Naive thymus-derived CD4-positive, alpha-beta T cell (primary cell): ENCODE data around the gene RPP30. TPM values are rescaled to one million over a fixed set of nuclear protein-coding genes. Genes with fewer than 3 reads are reported as not detected.

Experiments
- ATAC-seq: fragments of 150-1000 bp; cut with Tn5 transposase; 2 replicates; pipeline ENCODE4 v1.10.0; 2021; ENCODE audit warnings: mild to moderate bottlenecking, moderate library complexity
- CTCF ChIA-PET: fragments of 350-600 bp; sonication (Branson Sonifier 250); formaldehyde crosslinking; loops from one replicate; lab custom pipeline; 2021; ENCODE audit warnings: antibody characterized with exemption; lab: Charles Lee
- POLR2A ChIA-PET: fragments of 350-600 bp; sonication (Branson Sonifier 250); formaldehyde crosslinking; loops from one replicate; lab custom pipeline; 2021; ENCODE audit warnings: antibody characterized with exemption, inconsistent platforms; lab: Charles Lee
- DNase-seq, 9 donors: peaks; one replicate each; pipeline versions ENCODE4 v3.0.0 to v3.0.0-alpha.2; 2020 to 2022; ENCODE audit warnings: mixed read lengths in 1 of 9
- H3K27ac ChIP-seq: one replicate; pipeline ENCODE4 v1.7.0; 2013; ENCODE audit warnings: mild to moderate bottlenecking, low read depth, low read length, moderate library complexity
- H3K27me3 ChIP-seq, 2 donors: one replicate each; pipeline ENCODE4 v1.7.0; 2013; ENCODE audit warnings: low read length in 2 of 2, mild to moderate bottlenecking in 2 of 2, moderate library complexity in 2 of 2; ENCODE audit not compliant: control insufficient read depth in 2 of 2, insufficient read depth in 2 of 2
- H3K36me3 ChIP-seq, 3 experiments: 1 replicate in 2 of 3; 2 replicates in 1 of 3; pipeline ENCODE4 v1.7.0; 2013; ENCODE audit warnings: low read length in 3 of 3, mild to moderate bottlenecking in 3 of 3, moderate library complexity in 1 of 3; ENCODE audit not compliant: insufficient read depth in 3 of 3, control insufficient read depth in 2 of 3
- H3K4me1 ChIP-seq, 2 donors: one replicate each; pipeline ENCODE4 v1.7.0; 2013; ENCODE audit warnings: low read length in 2 of 2, mild to moderate bottlenecking in 2 of 2, moderate library complexity in 1 of 2; ENCODE audit not compliant: control insufficient read depth in 2 of 2, insufficient read depth in 2 of 2
- H3K4me3 ChIP-seq: 2 replicates; pipeline ENCODE4 v1.7.0; 2013; ENCODE audit warnings: mild to moderate bottlenecking, low read length
- H3K9me3 ChIP-seq, 3 experiments: 1 replicate in 2 of 3; 2 replicates in 1 of 3; pipeline ENCODE4 v1.7.0; 2013; ENCODE audit warnings: low read length in 3 of 3; ENCODE audit not compliant: control insufficient read depth in 2 of 3
- H3K27ac Mint-ChIP-seq, 9 donors: one replicate each; pipeline ENCODE4 v1.8.0; 2020 to 2022; ENCODE audit warnings: mixed read lengths in 9 of 9, mild to moderate bottlenecking in 8 of 9, moderate library complexity in 5 of 9, inconsistent platforms in 2 of 9
- H3K27me3 Mint-ChIP-seq, 5 donors: one replicate each; pipeline ENCODE4 v1.8.0; 2021 to 2022; ENCODE audit warnings: mixed read lengths in 5 of 5, mild to moderate bottlenecking in 1 of 5
- H3K36me3 Mint-ChIP-seq, 5 donors: one replicate each; pipeline ENCODE4 v1.8.0; 2020 to 2022; ENCODE audit warnings: mixed read lengths in 5 of 5, mild to moderate bottlenecking in 3 of 5, inconsistent platforms in 1 of 5
- H3K4me1 Mint-ChIP-seq, 7 donors: one replicate each; pipeline ENCODE4 v1.8.0; 2020 to 2022; ENCODE audit warnings: mixed read lengths in 7 of 7, mild to moderate bottlenecking in 3 of 7, inconsistent platforms in 1 of 7
- H3K4me3 Mint-ChIP-seq, 10 donors: one replicate each; pipeline ENCODE4 v1.8.0; 2020 to 2022; ENCODE audit warnings: mild to moderate bottlenecking in 10 of 10, mixed read lengths in 10 of 10, moderate library complexity in 6 of 10, inconsistent platforms in 2 of 10
- H3K9me3 Mint-ChIP-seq, 11 donors: one replicate each; pipeline ENCODE4 v1.8.0; 2020 to 2022; ENCODE audit warnings: mixed read lengths in 11 of 11, mild to moderate bottlenecking in 4 of 11, inconsistent platforms in 1 of 11, moderate library complexity in 1 of 11
- intact Hi-C, 2 donors: fragments of 100-400 bp; cut with micrococcal nuclease; formaldehyde crosslinking; loops; one replicate each; pipeline ENCODE4 v1.15.1; 2023
- polyA plus RNA-seq, 2 donors: library from polyadenylated mRNA; unstranded; fragments of 300-500 nt; fragmentation: Illumina TruSeq; gene quantifications; one replicate each; pipeline ENCODE4 v1.2.3, GENCODE V29; 2021
- total RNA-seq, 6 experiments: library from RNA in 5 of 6; stranded (reverse) in 5 of 6; gene quantifications; 1 replicate in 5 of 6; 2 replicates in 1 of 6; pipeline ENCODE4 v1.2.3 and lab custom pipeline; 2021 to 2026

Gene RPP30
- total and polyA plus RNA-seq, 7 experiments from 2014 or later: 24.1 to 50.0 (median 38.1) TPM

GRCh38 chr10:90929179-90929578 lies 57.4 kb downstream of the RPP30 start:
- CTCF ChIA-PET: no interaction called here
- Histone ChIP-seq H3K36me3 (no peaks in the 10 kb centered on the region), H3K9me3 (no peaks in the 10 kb centered on the region), H3K4me1 (no peaks in the 10 kb centered on the region), H3K4me3 (no peak overlapping the region), H3K27ac (no peak overlapping the region), H3K27me3 (no peaks in the 10 kb centered on the region)
- intact Hi-C loops: no loop called here
- Mint-ChIP-seq H3K36me3 (no peaks in the 10 kb centered on the region), H3K27ac (no peak overlapping the region), H3K9me3 (no peaks in the 10 kb centered on the region), H3K4me3 (no peak overlapping the region), H3K27me3 (peaks cover 0 to 50% (median 24%) of the 10 kb centered on the region in 5 donors), H3K4me1 (peaks cover 0 to 1% (median 0%) of the 10 kb centered on the region in 7 donors)
- POLR2A ChIA-PET: no interaction called here
- no peak for DNase-seq
- ATAC-seq: no peak

DNA sequence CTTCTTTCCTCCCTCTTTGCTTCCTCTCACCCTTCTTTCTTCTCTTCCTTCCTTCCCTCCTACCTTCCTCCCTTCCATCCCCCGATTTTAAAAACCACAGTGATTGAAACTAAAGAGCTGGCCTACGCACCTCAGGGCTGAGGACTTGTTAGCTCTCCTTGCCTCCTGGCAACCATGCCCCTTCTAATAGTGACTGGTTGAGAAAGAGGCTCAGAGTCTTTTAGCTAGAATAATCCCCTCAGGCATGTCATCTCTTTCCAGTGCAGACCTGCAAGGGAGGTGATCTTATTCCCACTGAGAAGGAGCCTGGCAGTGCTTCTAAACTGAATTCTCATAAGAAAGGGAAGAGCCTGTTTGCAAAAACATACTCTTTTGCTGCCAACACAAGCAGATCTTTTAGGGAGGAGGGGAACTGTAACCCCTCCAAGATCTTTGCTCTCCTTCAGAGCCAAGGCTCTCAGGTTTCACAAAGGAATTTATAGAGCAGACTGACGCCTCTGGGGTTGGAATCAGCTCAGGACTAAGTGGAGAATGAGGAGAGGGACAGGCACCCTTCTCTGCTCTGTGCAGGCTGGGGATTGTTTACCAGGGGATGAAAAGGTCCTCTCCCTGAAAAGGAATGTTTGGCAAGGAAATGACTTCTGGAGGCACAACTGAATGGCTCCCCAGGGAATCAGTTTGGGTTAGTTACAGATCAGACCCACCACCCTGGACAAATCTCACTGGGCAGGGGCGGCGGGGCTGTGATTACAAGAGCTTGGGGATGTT lies 58.5 kb downstream of the RPP30 start:
- H3K4me3 ChIP-seq: no peak overlapping the region
- no peaks in the 10 kb centered on the region for H3K27me3 ChIP-seq
- ATAC-seq (no peak), DNase-seq (no peak)
- Mint-ChIP-seq H3K4me1 (peaks cover 0 to 3% (median 0%) of the 10 kb centered on the region in 7 donors), H3K9me3 (no peaks in the 10 kb centered on the region), H3K27ac (no peak overlapping the region), H3K4me3 (no peak overlapping the region), H3K27me3 (peaks cover 0 to 48% (median 24%) of the 10 kb centered on the region in 5 donors), H3K36me3 (no peaks in the 10 kb centered on the region)
- no peaks in the 10 kb centered on the region for H3K4me1 ChIP-seq
- ChIA-PET POLR2A (interaction anchor here (0.5 kb wide), 1 partner anchor 18 kb away, joined by 3 read pairs; no protein-coding TSS in a partner anchor), CTCF (no interaction called here)
- no peak overlapping the region for H3K27ac ChIP-seq
- no peaks in the 10 kb centered on the region for H3K36me3 ChIP-seq
- intact Hi-C loops: no loop called here
- H3K9me3 ChIP-seq: no peaks in the 10 kb centered on the region

DNA sequence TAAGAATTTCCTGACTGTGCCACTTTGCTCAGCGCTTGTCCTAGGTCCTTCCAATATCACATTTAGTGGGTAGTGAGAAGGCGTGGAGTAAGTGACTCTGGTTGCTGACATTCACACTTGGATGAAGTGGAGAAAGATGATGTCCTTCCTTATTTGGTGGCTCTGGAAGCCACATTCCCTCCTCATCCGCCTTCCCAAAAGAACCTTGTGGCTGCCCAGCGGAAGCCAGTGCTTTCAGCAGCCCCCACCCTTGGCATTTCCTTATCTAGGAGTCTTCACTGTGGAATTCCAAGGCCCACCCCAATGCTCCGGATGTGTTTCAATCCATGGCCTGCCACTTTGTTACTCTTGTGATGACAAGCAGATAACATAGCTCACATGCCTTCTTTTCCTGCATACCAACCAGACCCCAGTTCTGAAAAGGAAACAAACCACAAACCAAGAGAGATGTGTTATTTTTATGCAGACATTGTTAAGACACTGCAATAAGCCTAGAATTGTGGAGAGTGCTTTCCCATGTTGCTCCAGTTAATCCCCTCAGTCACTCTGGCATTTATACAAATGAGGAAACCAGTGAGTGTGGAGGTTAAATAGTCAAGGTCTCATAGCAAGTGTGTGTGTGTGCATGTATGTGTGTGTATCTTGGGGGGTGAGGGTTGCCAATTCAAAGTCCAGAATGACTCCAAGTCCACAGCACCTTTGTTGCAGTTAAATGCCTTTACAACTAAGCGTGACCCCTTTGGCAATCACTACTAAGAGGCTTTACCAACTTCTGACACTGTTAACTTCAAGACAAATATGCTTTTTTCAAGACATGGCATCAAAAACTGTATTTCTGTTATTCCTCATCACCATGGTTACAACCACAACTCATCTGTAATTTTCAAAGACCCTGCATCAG lies 59.4 kb downstream of the RPP30 start:
- H3K4me3 Mint-ChIP-seq: no peak overlapping the region
- ChIA-PET POLR2A (no interaction called here), CTCF (no interaction called here)
- no peak overlapping the region for H3K27ac Mint-ChIP-seq
- DNase-seq (no peak), ATAC-seq (no peak)
- no peaks in the 10 kb centered on the region for H3K9me3 Mint-ChIP-seq
- H3K36me3 Mint-ChIP-seq: no peaks in the 10 kb centered on the region
- peaks cover 0 to 48% (median 24%) of the 10 kb centered on the region in 5 donors for H3K27me3 Mint-ChIP-seq
- Histone ChIP-seq H3K27me3 (no peaks in the 10 kb centered on the region), H3K27ac (no peak overlapping the region), H3K4me1 (no peaks in the 10 kb centered on the region), H3K4me3 (no peak overlapping the region), H3K9me3 (no peaks in the 10 kb centered on the region), H3K36me3 (no peaks in the 10 kb centered on the region)
- H3K4me1 Mint-ChIP-seq: peaks cover 0 to 9% (median 0%) of the 10 kb centered on the region in 7 donors
- intact Hi-C loops: no loop called here

GRCh38 chr10:90935581-90936275 lies 64.0 kb downstream of the RPP30 start:
- no peak for ATAC-seq

GRCh38 chr10:90936276-90936659 lies 64.5 kb downstream of the RPP30 start:
- no peak overlapping the region for H3K4me3 Mint-ChIP-seq
- no peaks in the 10 kb centered on the region for H3K27me3 ChIP-seq
- POLR2A ChIA-PET: no interaction called here
- no peak for ATAC-seq
- H3K9me3 ChIP-seq: no peaks in the 10 kb centered on the region
- no peak overlapping the region for H3K27ac ChIP-seq
- DNase-seq: no peak
- CTCF ChIA-PET: no interaction called here
- no peak overlapping the region for H3K27ac Mint-ChIP-seq
- peaks cover 0 to 15% (median 9%) of the 10 kb centered on the region in 5 donors for H3K27me3 Mint-ChIP-seq
- no peaks in the 10 kb centered on the region for H3K9me3 Mint-ChIP-seq
- H3K4me1 ChIP-seq: no peaks in the 10 kb centered on the region
- H3K4me1 Mint-ChIP-seq: peaks cover 0 to 9% (median 0%) of the 10 kb centered on the region in 7 donors
- intact Hi-C loops: no loop called here
- H3K36me3 ChIP-seq: no peaks in the 10 kb centered on the region
- no peak overlapping the region for H3K4me3 ChIP-seq
- no peaks in the 10 kb centered on the region for H3K36me3 Mint-ChIP-seq

More at GRCh38 chr10:90935581-90936275, 64.0 kb downstream of the RPP30 start:
- no peaks in the 10 kb centered on the region for H3K27me3 ChIP-seq
- ChIA-PET POLR2A (no interaction called here), CTCF (no interaction called here)
- peaks cover 0 to 9% (median 0%) of the 10 kb centered on the region in 7 donors for H3K4me1 Mint-ChIP-seq
- no peaks in the 10 kb centered on the region for H3K9me3 ChIP-seq
- H3K27me3 Mint-ChIP-seq: peaks cover 0 to 17% (median 9%) of the 10 kb centered on the region in 5 donors
- H3K36me3 ChIP-seq: no peaks in the 10 kb centered on the region
- no peak for DNase-seq
- H3K36me3 Mint-ChIP-seq: no peaks in the 10 kb centered on the region
- no peak overlapping the region for H3K4me3 ChIP-seq
- H3K27ac ChIP-seq: no peak overlapping the region
- no peak overlapping the region for H3K4me3 Mint-ChIP-seq
- intact Hi-C loops: no loop called here
- no peak overlapping the region for H3K27ac Mint-ChIP-seq
- no peaks in the 10 kb centered on the region for H3K4me1 ChIP-seq
- no peaks in the 10 kb centered on the region for H3K9me3 Mint-ChIP-seq

DNA sequence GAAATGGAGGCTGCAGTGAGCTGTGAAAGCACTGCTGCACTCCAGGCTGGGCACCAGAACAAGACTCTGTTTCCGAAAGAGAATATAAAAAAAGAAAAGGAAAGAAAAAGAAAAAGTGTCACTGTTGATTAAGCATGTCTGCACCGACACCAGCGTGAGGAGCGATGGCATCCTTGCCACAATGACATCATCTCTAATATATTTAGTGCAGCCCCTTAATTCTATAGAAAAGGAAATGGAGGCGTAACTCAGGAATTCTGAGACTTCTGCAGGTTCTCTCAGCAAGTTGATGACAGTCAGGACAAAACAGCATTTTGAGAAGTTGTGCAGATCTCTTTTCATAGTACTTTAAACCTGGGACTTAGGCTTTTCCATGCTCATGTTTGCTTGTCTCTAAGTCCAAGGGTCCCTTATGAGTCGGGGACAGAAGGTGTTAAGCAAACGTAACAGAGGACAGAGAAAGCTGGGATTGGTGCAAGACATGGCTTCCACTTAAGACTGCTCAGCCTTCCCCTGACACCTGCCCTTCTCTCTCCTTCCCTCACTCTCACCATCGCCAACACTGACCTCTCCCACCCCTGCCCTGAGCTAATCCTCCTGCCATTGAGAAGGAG lies 66.0 kb downstream of the RPP30 start:
- Histone ChIP-seq H3K27me3 (no peaks in the 10 kb centered on the region), H3K36me3 (no peaks in the 10 kb centered on the region), H3K4me3 (no peak overlapping the region), H3K9me3 (no peaks in the 10 kb centered on the region), H3K4me1 (no peaks in the 10 kb centered on the region), H3K27ac (no peak overlapping the region)
- POLR2A ChIA-PET: no interaction called here
- Mint-ChIP-seq H3K36me3 (no peaks in the 10 kb centered on the region), H3K4me1 (peaks cover 0 to 9% (median 0%) of the 10 kb centered on the region in 7 donors), H3K27ac (no peak overlapping the region), H3K27me3 (peaks cover 0 to 9% (median 6%) of the 10 kb centered on the region in 5 donors), H3K9me3 (no peaks in the 10 kb centered on the region), H3K4me3 (no peak overlapping the region)
- ATAC-seq (no peak), DNase-seq (no peak)
- intact Hi-C loops: no loop called here
- CTCF ChIA-PET: no interaction called here
